HG02840 (cell line): ENCODE measurements around the gene NEFH.

ENCODE experiments used
- ATAC-seq: cut with Tn5 transposase; IDR thresholded peaks from one replicate; pipeline ENCODE4 v1.9.1; 2021; ENCODE audit warnings: mild to moderate bottlenecking, moderate library complexity, moderate number of reproducible peaks; ENCODE audit not compliant: unreplicated experiment, low FRiP score

The NEFH gene

GRCh38 chr22:29539105-29539504, 59.1 kb downstream of the NEFH start:
- no peak for ATAC-seq
